Measurements from ENCODE around the gene PILRB.
"Not testable (repeated sequence)": the region's sequence is repeated elsewhere in the genome, so short reads cannot be mapped to it uniquely, and the experiment has no call there.

The PILRB gene

DNA sequence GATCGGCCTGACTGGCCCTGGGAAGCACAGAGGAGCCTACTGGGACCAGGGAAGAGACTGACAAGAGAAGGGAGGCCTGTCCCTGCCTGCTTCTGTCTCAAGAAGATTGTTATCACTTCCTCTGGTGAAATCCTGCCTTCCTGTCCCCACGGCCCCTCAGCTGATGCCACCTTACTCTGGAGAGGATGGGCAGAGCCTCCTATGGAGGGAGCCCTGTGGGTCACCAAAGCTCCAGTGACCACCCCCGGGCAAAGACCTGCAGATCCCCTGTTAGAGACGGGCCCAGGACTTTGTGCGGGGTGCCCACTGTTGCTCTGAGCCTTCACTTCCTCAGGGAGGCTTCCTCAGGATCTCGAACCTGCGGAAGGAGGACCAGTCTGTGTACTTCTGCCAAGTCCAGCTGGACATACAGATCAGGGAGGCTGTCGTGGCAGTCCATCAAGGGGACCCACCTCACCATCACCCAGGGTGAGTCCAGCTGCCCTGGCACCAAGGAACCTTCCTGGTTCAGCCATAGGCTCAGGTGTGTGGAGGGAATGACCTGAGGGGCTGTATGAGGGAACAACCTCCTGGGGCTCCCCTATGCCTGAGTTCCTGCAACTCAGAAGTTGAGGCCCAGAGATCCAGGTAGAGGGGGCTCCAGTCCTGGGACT lies 1.4 kb upstream of the PILRB start:
- DNase-seq (ENCODE audit: low read depth) = no peak

DNA sequence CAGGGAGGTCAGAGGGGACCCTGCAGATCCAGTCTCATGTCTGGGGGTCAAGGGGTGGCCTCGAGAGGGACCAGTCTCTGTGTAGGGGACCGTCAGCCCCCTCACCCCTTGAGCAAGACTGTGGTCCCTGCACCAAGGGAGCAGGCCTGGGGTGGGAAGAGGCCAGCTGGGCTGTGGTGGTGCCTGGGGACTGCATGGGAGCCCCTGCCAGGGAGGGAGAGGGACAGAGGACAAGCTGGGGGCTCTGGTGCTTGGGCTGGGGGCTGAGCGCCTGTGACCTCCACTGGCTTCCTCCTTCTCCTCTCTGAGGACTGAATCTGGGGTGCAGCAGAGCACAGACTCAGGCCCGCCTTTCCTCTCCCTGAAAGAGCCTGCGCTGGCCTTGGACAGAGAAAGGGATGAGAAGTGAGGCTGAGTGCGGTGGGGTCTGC lies 771 bp upstream of the PILRB start:
- no peak for DNase-seq (ENCODE audit: low read depth)

DNA sequence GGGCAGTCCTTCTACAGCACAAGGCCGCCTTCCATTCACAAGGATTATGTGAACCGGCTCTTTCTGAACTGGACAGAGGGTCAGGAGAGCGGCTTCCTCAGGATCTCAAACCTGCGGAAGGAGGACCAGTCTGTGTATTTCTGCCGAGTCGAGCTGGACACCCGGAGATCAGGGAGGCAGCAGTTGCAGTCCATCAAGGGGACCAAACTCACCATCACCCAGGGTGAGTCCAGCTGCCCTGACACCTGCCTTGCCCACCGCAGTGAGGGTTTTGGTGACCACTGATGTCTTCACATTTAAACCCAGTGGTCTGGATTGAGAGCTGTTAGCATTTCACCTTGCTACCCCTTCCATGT lies 918 bp downstream of the PILRB start:
- DNase-seq (ENCODE audit: low read depth) = no peak

DNA sequence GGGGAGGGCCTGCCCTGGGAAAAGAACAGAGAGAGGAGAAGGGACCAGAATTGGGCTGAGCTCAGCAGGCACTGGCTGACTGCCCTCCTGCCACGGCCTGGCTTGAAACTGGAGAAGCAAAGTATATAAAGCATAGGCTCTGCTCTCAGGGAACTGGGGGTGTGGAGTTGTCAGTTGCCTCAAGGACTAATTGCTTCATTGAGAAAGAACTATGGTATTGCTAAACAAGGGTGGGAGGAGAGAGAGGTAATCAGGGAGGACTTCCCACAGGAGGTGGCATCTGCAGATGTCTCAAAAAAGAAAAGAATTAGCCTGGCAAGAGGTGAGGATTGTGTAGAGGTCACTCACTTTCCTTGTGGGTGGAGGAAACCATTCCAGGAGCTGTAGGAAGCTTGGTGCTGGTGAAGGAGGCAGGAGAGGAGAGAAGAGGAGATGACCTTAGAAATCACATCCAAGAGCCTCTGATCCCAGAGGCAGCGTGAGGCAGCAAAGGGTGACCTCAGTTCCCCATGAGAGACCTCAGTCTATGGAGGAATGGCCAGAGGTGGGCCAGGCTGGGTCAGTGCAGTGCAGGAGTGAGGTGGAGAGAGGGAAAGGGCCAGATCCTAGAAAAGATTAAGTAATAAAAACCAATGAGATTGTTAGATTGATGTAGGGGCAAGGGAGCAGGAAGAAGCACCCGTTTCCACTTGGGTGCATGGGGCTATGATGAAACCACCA lies 2.4 kb downstream of the PILRB start:
- no peak for DNase-seq (ENCODE audit: low read depth)

DNA sequence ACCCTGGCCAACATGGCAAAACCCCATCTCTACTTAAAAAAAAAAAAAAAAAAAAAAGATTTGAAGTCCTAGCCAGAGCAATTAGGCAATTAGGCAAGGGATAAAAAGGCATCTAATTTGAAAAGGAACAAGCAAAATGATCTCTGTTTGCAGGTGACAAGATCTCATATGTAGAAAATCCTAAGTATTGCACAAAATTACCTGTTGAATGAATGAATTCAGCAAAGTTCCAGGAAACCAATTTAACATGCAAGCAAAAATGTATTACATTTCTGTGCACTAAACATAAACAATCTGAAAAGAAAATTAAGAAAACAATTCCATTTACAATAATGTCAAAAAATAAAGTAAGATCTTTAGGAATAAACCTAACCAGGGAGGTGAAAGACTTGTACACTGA lies 5.2 kb downstream of the PILRB start:
- DNase-seq (ENCODE audit: low read depth) = no peak

DNA sequence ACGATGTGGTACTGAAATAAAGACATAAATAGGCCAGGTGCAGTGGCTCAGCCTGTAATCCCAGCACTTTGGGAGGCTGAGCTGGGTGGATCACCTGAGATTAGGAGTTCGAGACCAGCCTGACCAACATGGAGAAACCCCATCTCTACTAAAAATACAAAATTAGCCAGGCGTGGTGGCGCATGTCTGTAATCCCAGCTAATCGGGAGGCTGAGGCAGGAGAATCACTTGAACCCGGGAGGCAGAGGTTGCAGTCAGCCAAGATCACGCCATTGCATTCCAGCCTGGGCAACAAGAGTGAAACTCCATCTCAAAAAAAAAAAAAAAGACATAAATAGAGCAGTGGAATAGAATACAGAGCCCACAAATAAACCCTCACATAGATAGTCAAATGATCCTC lies 5.9 kb downstream of the PILRB start:
- DNase-seq (ENCODE audit: low read depth) = not testable (repeated sequence)

DNA sequence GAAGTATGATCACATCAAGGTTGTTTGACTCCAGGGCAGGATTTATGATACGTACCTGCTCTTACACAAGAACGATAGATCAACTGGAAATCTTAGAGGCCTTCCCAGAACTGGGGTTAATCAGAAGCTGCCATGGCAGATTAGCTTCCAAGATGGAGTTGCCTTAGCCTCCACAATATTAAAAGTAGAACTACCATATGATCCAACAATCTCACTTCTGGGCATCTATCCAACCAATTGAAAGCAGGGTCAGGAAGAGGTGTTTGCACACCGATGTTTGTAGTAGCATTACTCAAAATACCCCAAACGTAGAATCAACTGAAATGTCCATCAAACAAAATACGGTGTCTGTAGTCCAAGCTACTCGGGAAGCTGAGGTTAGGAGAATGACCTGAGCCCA lies 6.6 kb downstream of the PILRB start:
- DNase-seq (ENCODE audit: low read depth) = no peak

DNA sequence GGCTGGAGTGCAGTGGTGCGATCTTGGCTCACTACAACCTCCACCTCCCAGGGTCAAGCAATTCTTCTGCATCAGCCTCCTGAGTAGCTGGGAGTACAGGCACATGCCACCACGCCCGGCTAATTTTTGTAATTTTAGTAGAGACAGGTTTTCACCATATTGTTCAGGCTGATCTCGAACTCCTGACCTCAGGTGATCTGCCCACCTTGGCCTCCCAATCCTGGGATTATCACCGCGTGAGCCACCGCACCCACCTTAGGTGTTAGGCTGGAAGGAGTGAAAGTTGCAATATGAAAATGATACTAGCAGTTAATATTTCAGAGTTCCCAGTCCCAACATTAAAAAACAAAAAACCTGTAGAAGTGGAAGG lies 8.1 kb downstream of the PILRB start:
- DNase-seq (ENCODE audit: low read depth) = not testable (repeated sequence)

DNA sequence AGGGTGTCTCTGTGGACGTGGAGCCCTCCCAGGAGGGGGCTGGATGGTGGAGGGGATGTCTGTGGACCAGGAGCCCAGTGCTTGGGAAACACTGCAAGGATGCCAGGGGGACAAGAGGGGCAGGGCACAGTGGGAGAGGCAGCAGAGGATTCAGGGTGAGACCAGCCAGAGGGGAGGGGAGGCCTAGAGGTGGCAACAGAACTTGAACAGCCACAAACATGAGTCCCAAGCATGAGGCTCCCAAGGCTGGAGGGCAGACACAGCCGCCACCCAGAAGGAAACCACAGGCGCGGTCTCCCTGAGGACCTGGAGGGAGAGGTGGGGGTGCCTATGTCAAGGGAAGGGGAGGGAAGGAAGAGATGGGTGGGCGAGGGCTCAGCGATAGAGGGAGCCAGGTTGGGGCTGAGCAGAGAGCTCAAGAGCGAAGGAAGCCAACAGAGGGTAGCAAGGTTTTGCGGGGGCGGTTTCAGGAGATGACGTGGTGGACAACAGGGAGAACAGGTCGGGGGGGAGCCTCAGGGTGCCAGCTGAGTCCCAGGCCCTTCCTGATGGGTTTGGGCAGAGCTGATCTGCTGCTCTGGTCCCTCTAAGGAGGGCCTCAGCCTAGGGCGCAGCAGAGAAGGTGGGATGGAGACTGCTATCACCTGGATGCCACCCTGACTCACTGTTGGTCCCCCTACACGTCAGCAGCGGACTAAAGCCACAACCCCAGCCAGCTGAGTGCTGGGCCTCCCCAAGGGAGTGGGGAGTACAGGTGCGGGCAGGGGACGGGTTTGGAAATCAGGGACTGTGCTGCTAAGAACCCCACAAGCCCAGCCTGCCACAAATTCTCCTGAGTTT lies 8.7 kb downstream of the PILRB start:
- DNase-seq (ENCODE audit: low read depth) = no peak

DNA sequence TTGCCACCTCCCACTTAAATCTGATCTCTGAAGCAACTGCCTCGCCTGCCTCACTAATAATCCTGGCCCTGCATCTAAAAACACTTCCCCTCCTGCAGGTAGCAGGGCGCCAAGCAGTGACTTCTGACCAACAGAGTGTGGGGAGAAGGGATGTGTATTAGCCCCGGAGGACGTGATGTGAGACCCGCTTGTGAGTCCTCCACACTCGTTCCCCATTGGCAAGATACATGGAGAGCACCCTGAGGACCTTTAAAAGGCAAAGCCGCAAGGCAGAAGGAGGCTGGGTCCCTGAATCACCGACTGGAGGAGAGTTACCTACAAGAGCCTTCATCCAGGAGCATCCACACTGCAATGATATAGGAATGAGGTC lies 9.3 kb downstream of the PILRB start:
- no peak for DNase-seq (ENCODE audit: low read depth)

DNA sequence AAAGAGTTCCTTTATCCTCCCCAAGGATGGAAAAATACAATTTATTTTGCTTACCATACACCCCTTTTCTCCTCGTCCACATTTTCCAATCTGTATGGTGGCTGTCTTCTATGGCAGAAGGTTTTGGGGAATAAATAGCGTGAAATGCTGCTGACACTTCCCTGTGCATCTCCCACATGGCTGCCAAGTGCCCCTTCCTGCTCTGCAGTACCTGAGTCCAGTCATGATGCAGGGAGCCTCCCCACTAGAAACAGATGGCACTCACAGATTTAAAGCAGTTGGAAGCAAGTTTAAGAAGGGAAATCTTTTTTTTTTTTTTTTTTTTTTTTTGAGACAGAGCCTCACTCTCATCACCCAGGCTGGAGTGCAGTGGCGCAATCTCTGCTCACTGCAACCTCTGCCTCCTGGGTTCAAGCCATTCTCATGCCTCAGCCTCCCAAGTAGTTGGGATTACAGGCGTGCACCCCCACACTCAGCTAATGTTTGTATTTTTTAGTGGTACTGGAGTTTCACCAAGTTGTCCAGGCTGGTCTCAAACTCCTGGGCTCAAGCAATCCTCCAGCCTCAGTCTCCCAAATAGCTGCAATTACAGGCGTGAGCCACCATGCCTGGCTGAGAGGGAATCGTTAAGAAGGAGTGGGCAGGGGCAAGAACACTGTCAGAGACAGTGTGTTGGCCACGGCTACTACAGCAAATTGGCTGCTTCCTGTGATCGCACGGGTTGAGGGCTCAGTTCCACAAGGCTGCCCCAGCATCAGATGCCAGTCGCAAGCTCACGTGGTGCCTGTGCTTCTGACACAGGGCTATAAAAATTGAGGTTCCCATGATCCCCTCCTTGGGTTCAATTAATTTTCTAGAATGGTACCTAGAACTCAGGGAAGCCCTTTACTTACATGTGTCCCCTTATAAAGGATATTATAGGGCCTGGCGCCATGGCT lies 10.0 kb downstream of the PILRB start:
- no peak for DNase-seq (ENCODE audit: low read depth)

DNA sequence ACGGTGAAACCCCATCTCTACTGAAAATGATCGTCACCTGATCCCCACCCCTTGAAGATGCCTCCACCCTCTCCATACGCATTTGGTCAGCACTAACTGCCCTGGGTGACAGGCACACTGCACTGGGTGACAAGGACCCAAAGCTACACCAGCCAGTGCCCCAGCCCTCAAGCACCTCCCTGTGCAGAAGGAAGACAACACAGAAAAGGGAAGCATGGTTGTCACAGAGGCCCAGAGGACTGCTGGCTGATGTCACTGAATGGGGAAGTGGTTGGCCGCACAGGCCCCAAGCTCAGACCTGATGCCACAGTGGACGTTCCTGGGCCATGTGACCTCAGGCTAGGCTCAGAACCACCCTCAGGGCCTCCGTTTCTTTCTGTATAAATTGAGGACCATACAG lies 11.2 kb downstream of the PILRB start:
- DNase-seq (ENCODE audit: low read depth) = no peak

DNA sequence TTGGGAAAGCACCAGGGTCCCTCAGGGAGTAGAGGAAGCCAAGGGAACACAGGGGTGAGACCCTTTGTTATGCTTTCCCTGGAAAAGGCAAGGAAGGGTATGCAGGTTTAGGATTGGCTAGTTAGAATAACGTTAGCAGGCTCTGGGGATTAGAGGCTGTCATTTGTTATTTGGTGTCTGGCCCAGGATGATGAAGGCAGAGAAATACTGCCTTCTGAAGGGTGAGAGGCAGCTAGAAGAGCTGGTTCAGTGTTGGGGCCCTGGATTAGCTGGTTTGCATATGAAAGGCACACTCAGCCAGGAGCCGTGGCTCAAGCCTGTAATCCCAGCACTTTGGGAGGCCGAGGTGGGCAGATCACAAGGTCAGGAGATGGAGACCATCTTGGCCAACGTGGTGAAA lies 12.4 kb downstream of the PILRB start:
- no peak for DNase-seq (ENCODE audit: low read depth)

DNA sequence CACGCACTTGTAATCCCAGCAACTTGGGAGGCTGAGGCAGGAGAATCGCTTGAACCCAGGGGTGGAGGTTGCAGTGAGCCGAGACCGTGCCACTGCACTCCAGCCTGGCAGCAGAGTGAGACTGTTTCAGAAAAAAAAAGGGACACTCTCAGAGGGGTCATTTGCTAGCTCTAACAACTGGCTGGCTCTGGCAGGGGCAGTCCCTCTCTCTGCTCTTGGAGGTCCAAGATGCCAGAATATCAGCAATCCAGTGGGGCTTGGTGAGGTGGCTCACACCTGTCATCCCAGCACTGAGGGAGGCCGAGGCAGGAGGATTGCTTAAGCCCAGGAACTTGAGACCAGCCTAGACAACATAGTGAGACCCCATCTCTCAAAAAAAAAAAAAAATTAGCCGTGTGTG lies 12.8 kb downstream of the PILRB start:
- no peak for DNase-seq (ENCODE audit: low read depth)

DNA sequence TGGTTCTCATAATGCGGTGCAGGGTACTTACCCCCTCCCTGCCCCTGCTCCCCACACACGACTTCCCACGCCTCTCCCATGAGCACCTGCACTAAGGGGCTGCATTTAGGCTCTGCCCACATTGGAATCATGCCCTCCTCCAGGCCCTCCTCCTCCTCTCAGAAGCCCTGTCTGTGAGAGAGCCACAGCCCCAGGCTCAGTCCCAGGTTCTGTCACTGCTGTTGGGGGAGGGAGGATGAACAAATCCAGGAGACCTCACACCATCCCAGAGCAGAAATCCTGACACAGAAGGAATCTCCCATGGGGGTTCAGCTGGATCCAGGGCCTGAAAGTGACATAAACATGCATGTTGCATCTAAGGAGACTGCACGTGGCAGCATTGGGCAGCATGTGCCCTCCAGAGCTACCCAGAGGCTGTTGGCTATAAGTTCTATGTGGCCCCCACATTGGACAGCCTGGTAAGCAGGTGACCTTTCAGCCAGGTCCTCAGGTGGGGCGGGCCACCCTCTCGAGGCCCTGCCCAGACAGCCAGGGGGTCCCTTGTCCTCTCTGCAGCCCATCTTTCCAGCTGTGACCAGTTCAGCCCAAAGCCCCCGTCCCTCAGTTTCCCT lies 13.7 kb downstream of the PILRB start:
- no peak for DNase-seq (ENCODE audit: low read depth)

DNA sequence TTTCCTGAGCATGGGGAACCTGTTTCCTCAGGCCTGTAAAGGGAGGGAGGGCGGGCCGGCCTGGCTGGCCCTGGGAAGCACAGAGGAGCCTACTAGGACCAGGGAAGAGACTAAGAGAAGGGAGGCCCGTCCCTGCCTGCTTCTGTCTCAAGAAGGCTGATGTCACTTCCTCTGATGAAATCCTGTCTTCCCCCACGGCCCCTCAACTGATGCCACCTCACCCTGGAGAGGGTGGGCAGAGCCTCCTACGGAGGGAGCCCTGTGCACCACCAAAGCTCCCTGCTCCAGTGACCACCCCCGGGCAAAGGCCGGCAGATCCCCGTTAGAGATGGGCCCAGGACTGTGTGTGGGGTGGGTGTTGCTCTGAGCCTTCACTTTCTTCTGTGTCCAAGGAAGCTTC lies 14.3 kb downstream of the PILRB start:
- no peak for DNase-seq (ENCODE audit: low read depth)

DNA sequence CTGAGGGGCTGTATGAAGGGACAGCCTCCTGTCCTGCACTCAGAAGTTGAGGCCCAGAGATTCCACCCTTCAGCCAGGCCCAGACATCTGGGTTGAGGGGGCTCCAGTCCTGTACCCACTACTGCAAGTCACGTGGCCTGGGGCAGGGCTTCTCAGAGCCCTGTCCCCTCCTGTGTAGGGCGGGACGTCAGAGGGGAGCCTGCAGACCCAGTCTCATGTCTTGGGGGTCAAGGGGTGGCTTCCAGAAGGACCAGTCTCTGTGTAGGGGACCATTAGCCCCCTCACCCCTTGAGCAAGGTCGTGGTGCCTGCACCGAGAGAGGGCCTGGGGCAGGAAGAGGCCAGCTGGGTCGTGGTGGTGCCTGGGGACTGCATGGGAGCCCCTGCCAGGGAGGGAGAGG lies 14.8 kb downstream of the PILRB start:
- DNase-seq (ENCODE audit: low read depth) = no peak

DNA sequence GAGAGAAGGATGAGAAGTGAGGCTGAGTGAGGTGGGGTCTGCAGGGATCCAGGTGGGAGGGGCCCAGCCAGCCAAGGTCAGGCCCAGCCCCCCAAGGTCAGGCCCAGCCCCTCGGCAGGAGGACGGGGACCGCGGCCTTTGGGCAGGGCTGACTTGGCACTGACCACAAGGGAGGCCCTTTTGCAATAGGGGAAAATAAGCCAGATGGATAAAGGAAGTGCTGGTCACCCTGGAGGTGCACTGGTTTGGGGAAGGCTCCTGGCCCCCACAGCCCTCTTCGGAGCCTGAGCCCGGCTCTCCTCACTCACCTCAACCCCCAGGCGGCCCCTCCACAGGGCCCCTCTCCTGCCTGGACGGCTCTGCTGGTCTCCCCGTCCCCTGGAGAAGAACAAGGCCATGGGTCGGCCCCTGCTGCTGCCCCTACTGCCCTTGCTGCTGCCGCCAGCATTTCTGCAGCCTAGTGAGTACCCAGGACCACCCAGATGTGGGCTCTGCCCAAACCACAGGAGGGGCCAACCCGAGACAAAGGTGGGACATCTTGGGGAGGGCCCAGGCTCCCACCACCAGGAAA lies 15.4 kb downstream of the PILRB start, which contains the start of gene PILRA:
TSS of gene PILRA (plus strand) at position 227 of the 571 bp plus-strand sequence. CDS start at position 397, 170 bp downstream.
- DNase-seq (ENCODE audit: low read depth) = no peak

DNA sequence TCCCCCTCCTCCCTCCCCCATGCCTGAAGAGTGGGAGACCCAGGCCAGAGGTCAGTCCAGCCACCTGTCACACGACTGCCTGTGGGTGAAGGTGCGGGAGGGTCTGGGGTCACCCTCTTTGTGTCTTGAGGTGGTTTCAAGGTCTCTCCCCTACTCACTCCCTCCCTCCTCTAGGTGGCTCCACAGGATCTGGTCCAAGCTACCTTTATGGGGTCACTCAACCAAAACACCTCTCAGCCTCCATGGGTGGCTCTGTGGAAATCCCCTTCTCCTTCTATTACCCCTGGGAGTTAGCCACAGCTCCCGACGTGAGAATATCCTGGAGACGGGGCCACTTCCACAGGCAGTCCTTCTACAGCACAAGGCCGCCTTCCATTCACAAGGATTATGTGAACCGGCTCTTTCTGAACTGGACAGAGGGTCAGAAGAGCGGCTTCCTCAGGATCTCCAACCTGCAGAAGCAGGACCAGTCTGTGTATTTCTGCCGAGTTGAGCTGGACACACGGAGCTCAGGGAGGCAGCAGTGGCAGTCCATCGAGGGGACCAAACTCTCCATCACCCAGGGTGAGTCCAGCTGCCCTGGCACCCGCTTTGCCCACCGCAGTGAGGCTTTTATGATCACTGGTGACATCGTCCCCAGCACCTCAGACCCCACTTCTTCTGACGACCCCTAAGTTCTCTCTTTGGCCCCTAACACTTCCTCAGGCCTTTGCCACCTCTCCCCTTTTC lies 16.1 kb downstream of the PILRB start:
- DNase-seq (ENCODE audit: low read depth) = not testable (repeated sequence)

DNA sequence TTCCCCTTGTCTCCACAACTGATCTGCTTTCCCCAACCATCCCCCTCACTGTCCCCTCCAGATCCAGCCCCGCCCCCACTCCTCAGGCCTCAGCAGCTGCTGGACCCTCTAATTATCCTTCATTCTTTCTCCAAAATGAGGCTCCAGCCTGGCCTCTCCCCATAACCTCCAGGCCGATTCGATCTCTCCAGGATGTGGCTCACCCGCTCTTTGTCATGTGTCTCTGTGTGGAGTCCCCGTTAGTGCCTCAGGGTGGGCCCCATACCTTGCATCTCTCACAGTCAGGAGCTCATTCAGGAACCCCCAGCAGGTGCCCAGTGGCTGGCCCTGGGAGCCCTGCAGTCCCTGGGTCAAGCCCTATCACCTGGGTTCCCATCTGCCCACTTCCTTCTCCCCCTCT lies 16.7 kb downstream of the PILRB start:
- DNase-seq (ENCODE audit: low read depth) = no peak

DNA sequence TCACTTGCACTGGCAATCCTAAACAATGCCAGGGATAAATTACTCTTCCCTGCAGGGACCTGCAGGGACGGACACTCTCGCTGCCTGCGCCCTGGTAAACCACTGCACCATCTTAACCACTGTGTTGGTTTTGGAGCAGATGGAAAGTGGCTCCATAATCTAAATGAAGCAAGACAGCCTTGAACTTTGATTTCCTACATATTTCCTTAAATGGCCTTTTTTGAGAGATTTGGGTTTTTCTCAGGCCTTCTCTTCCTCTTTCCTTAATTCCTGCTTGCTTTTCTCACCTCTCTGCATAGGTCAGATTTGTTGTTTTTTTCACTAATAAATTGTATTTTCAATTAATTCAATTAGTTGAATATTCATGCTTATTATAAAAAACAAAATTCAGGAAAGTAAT lies 18.1 kb downstream of the PILRB start:
- DNase-seq (ENCODE audit: low read depth) = no peak

Measured in stimulated activated CD8-positive, alpha-beta memory T cell treated with anti-CD3 and anti-CD28 coated beads, Interleukin-7, amount 100 ng/mL, for 24 hours (primary cell).